GM19238 (cell line): ENCODE measurements around the gene CYP3A5.
"Not testable (repeated sequence)": the region's sequence is repeated elsewhere in the genome, so short reads cannot be mapped to it uniquely, and the experiment has no call there.

ENCODE experiments used
- DNase-seq: peaks from one replicate; pipeline ENCODE4 v3.0.0; 2011; ENCODE audit warnings: low spot score; ENCODE audit not compliant: insufficient read length

Gene CYP3A5

GRCh38 chr7:99679400-99680191, at the start of gene CYP3A5:
TSS of gene CYP3A5 (minus strand) at chr7:99679996. CDS start at chr7:99679896, 100 bp downstream.
- no peak for DNase-seq

- DNase-seq = no peak
These were observed 48.8 kb upstream of the CYP3A5 start for GRCh38 chr7:99728615-99729014.

GRCh38 chr7:99723201-99723600, 43.4 kb upstream of the CYP3A5 start:
- not testable (repeated sequence) for DNase-seq

- no peak for DNase-seq
These were observed 41.2 kb upstream of the CYP3A5 start for GRCh38 chr7:99720800-99721595.

GRCh38 chr7:99719996-99720769, 40.4 kb upstream of the CYP3A5 start:
- no peak for DNase-seq

- DNase-seq = no peak
These were observed 34.3 kb upstream of the CYP3A5 start for GRCh38 chr7:99713995-99714570.

GRCh38 chr7:99709838-99710578, 30.2 kb upstream of the CYP3A5 start:
- no peak for DNase-seq

GRCh38 chr7:99709260-99709659, 29.5 kb upstream of the CYP3A5 start:
- no peak for DNase-seq

- no peak for DNase-seq
These were observed 27.3 kb upstream of the CYP3A5 start for GRCh38 chr7:99707096-99707495.

- DNase-seq = no peak
These were observed 20.1 kb upstream of the CYP3A5 start for GRCh38 chr7:99699946-99700345.

- DNase-seq = not testable (repeated sequence)
These were observed 19.3 kb upstream of the CYP3A5 start for GRCh38 chr7:99698867-99699730.

GRCh38 chr7:99694912-99695304, 15.1 kb upstream of the CYP3A5 start:
- no peak for DNase-seq

- no peak for DNase-seq
These were observed 14.6 kb upstream of the CYP3A5 start for GRCh38 chr7:99694201-99694911.

- no peak for DNase-seq
These were observed 13.8 kb upstream of the CYP3A5 start for GRCh38 chr7:99693427-99694200.

- no peak for DNase-seq
These were observed 13.3 kb upstream of the CYP3A5 start for GRCh38 chr7:99693100-99693426.

- not testable (repeated sequence) for DNase-seq
These were observed 12.8 kb upstream of the CYP3A5 start for GRCh38 chr7:99692563-99692962.

GRCh38 chr7:99691658-99692057, 11.9 kb upstream of the CYP3A5 start:
- not testable (repeated sequence) for DNase-seq

- DNase-seq = not testable (repeated sequence)
These were observed 11.1 kb upstream of the CYP3A5 start for GRCh38 chr7:99690918-99691317.
